ENCODE data around the gene POU2AF3. TPM values are rescaled to one million over a fixed set of nuclear protein-coding genes. Genes with fewer than 3 reads are reported as not detected.

POU2AF3 gene, protein sequence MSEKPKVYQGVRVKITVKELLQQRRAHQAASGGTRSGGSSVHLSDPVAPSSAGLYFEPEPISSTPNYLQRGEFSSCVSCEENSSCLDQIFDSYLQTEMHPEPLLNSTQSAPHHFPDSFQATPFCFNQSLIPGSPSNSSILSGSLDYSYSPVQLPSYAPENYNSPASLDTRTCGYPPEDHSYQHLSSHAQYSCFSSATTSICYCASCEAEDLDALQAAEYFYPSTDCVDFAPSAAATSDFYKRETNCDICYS
- not detected in 2 replicates for total RNA-seq

GRCh38 chr11:111298413-111299100, at the start of gene POU2AF3:
POU2AF3 (plus strand) TSS chr11:111298546; CDS start chr11:111298582, 36 bp downstream.

Small RNAs within 50 kb of the gene (small RNA-seq; reads per million reads assigned to genes)
- gene MIR4491: not detected

Other genes with a start within 250 kb of the POU2AF3 start
- gene POU2AF2, start 52.8 kb upstream of the POU2AF3 start, total RNA-seq: not detected in 2 replicates
- gene POU2AF1, start 80.7 kb downstream of the POU2AF3 start, total RNA-seq: not detected in 2 replicates
- not detected in 2 replicates for gene BTG4, start 213.8 kb downstream of the POU2AF3 start, total RNA-seq
- not detected in 2 replicates for gene HOATZ, start 216.2 kb downstream of the POU2AF3 start, total RNA-seq
- 61.5 and 62.7 TPM in 2 replicates for gene LAYN, start 242.2 kb downstream of the POU2AF3 start, total RNA-seq

Data from articular chondrocyte of knee joint (primary cell).